ENCODE measurements around the gene IL22RA1.

The IL22RA1 gene

DNA sequence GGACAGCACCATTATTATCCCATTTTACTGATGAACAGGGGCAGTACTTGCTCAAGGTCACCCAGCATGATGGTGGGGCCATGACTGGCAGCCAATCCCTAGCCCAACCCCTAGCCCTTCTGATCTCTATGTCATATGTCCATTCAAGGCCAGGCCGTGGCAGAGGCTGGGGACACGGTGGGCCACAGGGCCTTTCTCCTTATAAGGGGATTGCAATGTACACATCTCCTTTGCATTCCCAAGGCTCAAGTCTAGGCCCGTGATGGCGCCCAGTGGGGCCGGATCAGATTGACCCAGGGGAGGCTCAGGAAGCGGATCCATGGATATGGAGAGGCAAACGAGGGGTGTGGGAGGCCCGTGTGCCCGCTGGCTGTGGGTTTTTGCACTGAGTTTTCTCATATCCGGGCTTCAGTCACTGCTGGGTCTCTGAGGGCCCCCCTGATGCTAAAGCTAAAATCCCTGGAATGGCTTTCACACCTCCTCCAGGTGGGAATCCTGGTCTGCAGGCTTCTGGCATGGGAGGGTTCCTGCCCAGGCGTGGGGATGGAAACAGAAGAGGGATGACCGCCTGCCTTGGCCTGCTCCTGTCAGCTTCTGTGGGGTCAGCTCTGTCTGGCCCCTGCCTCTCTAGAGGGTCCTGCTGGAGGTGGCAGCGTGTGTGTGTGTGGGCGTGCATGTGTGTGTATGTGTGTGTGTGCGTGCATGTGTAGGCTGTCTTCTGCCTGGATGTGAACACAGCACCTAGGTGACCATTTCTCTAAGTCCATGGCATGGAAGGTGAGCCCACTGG is 33.1 kb downstream of the IL22RA1 start:
- TF ChIP-seq CTCF (IDR thresholded peaks at IDR 0.05) (no peak), ZFX (IDR thresholded peaks at IDR 0.05; ENCODE audit: borderline replicate concordance) (no peak)
- H3K27ac ChIP-seq = no peak overlapping the region

DNA sequence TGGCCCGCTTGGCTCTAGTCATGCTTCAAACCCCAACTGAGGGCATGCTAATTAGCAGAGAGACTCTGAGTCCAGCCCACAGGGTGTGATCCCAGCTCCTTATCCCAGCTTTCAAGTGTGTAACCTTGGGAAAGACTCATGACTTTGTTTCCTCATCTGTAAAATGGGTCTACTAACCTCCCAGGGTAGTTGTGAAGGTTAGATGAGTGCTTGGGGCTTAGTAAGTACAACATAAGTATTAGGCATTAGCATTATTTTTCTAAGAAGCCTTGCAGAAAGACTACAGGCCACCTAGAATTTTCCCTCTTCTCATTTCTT is 33.8 kb downstream of the IL22RA1 start:
- H3K27ac ChIP-seq = no peak overlapping the region
- no peak for TF ChIP-seq ZFX (IDR thresholded peaks at IDR 0.05; ENCODE audit: borderline replicate concordance)
- no peak for TF ChIP-seq CTCF (IDR thresholded peaks at IDR 0.05)

DNA sequence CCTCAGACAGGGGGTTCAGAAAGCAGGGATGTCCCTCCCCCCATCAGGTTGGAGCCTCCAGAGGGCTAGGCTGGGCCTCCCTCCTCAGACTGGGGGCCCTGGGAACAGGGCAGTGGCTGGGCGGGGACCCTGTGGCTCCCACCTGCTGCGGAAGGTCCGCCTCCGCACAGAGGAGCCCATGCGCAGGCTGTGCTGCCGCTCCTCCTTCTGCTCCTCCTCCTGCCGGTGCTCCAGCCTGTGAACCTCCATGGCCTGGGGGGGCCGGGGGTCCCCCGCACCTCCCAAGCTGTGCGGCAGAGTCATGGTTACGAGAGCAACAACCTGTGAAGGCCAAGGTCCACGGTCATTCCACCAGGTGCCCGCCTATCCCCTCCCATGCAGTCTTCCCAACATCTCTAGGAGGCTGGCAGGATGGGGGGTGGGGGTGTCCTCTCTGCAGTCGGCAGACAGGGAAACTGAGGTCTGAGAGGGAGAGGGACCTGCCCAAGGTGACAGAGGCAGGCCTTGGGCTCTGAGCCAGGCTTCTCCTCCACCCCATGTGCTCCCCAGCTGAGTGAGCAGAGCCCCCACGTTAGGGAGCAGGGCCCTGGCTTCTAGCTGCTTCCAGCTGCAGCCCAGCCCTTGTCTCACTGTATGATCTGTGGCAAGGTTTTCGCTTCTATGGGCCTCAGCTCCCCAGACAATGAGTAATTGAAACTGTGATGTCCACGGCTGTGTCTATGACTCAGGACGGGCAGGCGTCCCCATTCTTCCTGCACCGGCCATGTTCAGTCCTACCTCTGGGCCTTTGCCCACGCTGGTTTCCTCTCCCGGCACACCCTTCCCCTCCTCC is 34.4 kb downstream of the IL22RA1 start:
- TF ChIP-seq ZFX (IDR thresholded peaks at IDR 0.05; ENCODE audit: borderline replicate concordance) = no peak
- no peak for TF ChIP-seq CTCF (IDR thresholded peaks at IDR 0.05)
- no peak overlapping the region for H3K27ac ChIP-seq

- no peak overlapping the region for H3K27ac ChIP-seq
- no peak for TF ChIP-seq CTCF (IDR thresholded peaks at IDR 0.05)
- no peak for TF ChIP-seq ZFX (IDR thresholded peaks at IDR 0.05; ENCODE audit: borderline replicate concordance)
These were observed 35.3 kb downstream of the IL22RA1 start for GRCh38 chr1:24107462-24108138.

- no peak overlapping the region for H3K27ac ChIP-seq
- TF ChIP-seq CTCF (IDR thresholded peaks at IDR 0.05) (no peak), ZFX (IDR thresholded peaks at IDR 0.05; ENCODE audit: borderline replicate concordance) (no peak)
These were observed 37.4 kb downstream of the IL22RA1 start for GRCh38 chr1:24105368-24106160.

DNA sequence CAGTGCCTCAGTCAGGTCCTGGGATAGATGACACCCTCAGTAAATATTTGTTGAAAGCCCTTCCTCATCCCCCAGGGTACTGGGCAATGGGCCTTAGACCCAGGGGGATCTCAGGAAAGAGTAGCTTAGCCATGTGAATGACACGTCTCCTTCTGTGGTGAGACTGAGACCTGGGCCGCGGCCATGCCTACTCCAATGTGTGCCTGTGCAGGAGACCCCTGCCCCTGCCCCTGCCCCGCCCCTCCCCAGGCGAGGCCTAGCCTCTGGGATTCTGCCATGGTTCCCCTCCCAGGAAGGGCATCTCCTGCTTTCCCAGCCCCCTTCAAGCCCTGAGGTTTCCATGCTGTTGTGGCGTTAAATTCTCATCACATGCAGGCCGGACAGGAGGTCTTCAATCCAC is 38.1 kb downstream of the IL22RA1 start:
- TF ChIP-seq CTCF (IDR thresholded peaks at IDR 0.05) = no peak
- no peak overlapping the region for H3K27ac ChIP-seq

All from 22Rv1 (cell line).